Thymus (tissue), 11 donors: ENCODE data around the gene COL9A1. TPM values are rescaled to one million over a fixed set of nuclear protein-coding genes. Genes with fewer than 3 reads are reported as not detected.

Experiments
- DNase-seq, 9 donors: peaks; one replicate each; pipeline ENCODE4 v3.0.0-alpha.2; 2013; ENCODE audit warnings: low spot score in 9 of 9, low read depth in 6 of 9, missing footprints in 1 of 9
- H3K27ac ChIP-seq, 2 donors: one replicate each; pipeline ENCODE4 v1.5.1; 2013; ENCODE audit warnings: control low read depth in 1 of 2, low read depth in 1 of 2, low read length in 1 of 2, mild to moderate bottlenecking in 1 of 2, moderate library complexity in 1 of 2
- H3K27me3 ChIP-seq, 2 donors: one replicate each; pipeline ENCODE4 v1.5.1; 2013; ENCODE audit warnings: low read length in 1 of 2; ENCODE audit not compliant: control insufficient read depth in 2 of 2, insufficient read depth in 1 of 2
- H3K36me3 ChIP-seq, 2 donors: one replicate each; pipeline ENCODE4 v1.5.1; 2013; ENCODE audit warnings: low read length in 1 of 2, mild to moderate bottlenecking in 1 of 2, moderate library complexity in 1 of 2; ENCODE audit not compliant: control insufficient read depth in 2 of 2, insufficient read depth in 2 of 2
- H3K4me1 ChIP-seq, 2 donors: one replicate each; pipeline ENCODE4 v1.5.1; 2013; ENCODE audit warnings: low read length in 2 of 2; ENCODE audit not compliant: control insufficient read depth in 2 of 2, insufficient read depth in 2 of 2
- H3K4me3 ChIP-seq, 2 donors: one replicate each; pipeline ENCODE4 v1.5.1; 2013; ENCODE audit warnings: low read length in 2 of 2, control low read depth in 1 of 2, mild to moderate bottlenecking in 1 of 2
- H3K9me3 ChIP-seq, 2 donors: one replicate each; pipeline ENCODE4 v1.5.1; 2013; ENCODE audit warnings: low read length in 1 of 2, mild to moderate bottlenecking in 1 of 2; ENCODE audit not compliant: control insufficient read depth in 2 of 2, insufficient read depth in 1 of 2
- WGBS: extraction: QIAGEN DNeasy Blood & Tissue Kit; methylation state at CpG from one replicate; pipeline ENCODE4 v1.1.7; 2013; 5-methylcytosine and 5-hydroxymethylcytosine counted together
- polyA plus RNA-seq: library from polyadenylated mRNA; stranded (reverse); fragments of 200-250 nt; gene quantifications from one replicate; pipeline ENCODE4 v1.2.3, GENCODE V29; 2013
- total RNA-seq: library from RNA; stranded (reverse); fragments of 120-200 nt; gene quantifications from one replicate; pipeline ENCODE4 v1.2.4, GENCODE V29; 2013
- donor health status: healthy.

Gene COL9A1
- total and polyA plus RNA-seq, 2 donors = 0.32 to 1.2 TPM

- H3K27me3 ChIP-seq = peaks cover 11 to 36% of the 10 kb centered on the region in 2 donors
- H3K9me3 ChIP-seq = no peaks in the 10 kb centered on the region
- H3K36me3 ChIP-seq = no peaks in the 10 kb centered on the region
- H3K4me3 ChIP-seq = no peak overlapping the region
- WGBS = 42% methylated on average over 8 of the region's 8 CpGs
- DNase-seq = no peak
- H3K27ac ChIP-seq = no peak overlapping the region
- no peaks in the 10 kb centered on the region for H3K4me1 ChIP-seq
Measured at GRCh38 chr6:70281923-70282311, 21.0 kb downstream of the COL9A1 start.

- H3K36me3 ChIP-seq = no peaks in the 10 kb centered on the region
- H3K4me1 ChIP-seq = no peaks in the 10 kb centered on the region
- H3K27ac ChIP-seq = no peak overlapping the region
- 52% methylated on average over 15 of the region's 15 CpGs for WGBS
- no peak overlapping the region for H3K4me3 ChIP-seq
- H3K27me3 ChIP-seq = peaks cover 11 to 36% of the 10 kb centered on the region in 2 donors
- DNase-seq = no peak
- no peaks in the 10 kb centered on the region for H3K9me3 ChIP-seq
Measured at GRCh38 chr6:70280400-70280853, 22.5 kb downstream of the COL9A1 start.

GRCh38 chr6:70277470-70277869 lies 25.4 kb downstream of the COL9A1 start:
- no peaks in the 10 kb centered on the region for H3K36me3 ChIP-seq
- H3K27ac ChIP-seq = no peak overlapping the region
- 93% methylated on average over 2 of the region's 2 CpGs for WGBS
- peaks cover 3 to 23% of the 10 kb centered on the region in 2 donors for H3K27me3 ChIP-seq
- no peak overlapping the region for H3K4me3 ChIP-seq
- DNase-seq = no peak
- no peaks in the 10 kb centered on the region for H3K9me3 ChIP-seq
- no peaks in the 10 kb centered on the region for H3K4me1 ChIP-seq

GRCh38 chr6:70274338-70274737 lies 28.5 kb downstream of the COL9A1 start:
- H3K4me3 ChIP-seq = no peak overlapping the region
- 92% methylated on average over 4 of the region's 4 CpGs for WGBS

DNA sequence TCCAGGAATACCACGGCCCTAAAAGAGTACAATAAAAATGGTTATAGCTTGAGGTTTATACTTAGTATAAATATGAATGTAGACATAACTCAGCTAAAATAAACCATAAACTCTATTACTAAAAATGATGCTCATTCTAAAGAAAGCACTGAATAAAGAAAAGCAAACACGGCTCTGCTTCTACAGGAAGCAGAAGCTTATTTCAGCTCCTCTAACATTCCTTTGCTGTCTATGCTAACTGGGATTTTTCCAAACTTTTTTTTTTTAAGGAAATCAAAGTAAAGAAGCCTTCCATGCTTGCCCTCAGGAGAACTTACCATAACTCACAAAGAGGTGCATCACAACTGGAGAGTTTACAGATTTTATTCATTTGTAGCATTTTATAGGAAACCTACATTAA lies 30.8 kb downstream of the COL9A1 start:
- Histone ChIP-seq H3K9me3 (no peaks in the 10 kb centered on the region), H3K27me3 (no peaks in the 10 kb centered on the region), H3K4me3 (no peak overlapping the region), H3K36me3 (no peaks in the 10 kb centered on the region), H3K4me1 (no peaks in the 10 kb centered on the region), H3K27ac (no peak overlapping the region)
- no peak for DNase-seq
- 78% methylated on average over 2 of the region's 2 CpGs for WGBS

More at GRCh38 chr6:70274338-70274737, 28.5 kb downstream of the COL9A1 start:
- Histone ChIP-seq H3K9me3 (no peaks in the 10 kb centered on the region), H3K4me1 (no peaks in the 10 kb centered on the region), H3K36me3 (no peaks in the 10 kb centered on the region), H3K27ac (no peak overlapping the region), H3K27me3 (no peaks in the 10 kb centered on the region)
- DNase-seq = no peak

GRCh38 chr6:70270287-70271005 lies 32.4 kb downstream of the COL9A1 start:
- DNase-seq = no peak
- no peaks in the 10 kb centered on the region for H3K4me1 ChIP-seq
- no peaks in the 10 kb centered on the region for H3K27me3 ChIP-seq
- no peaks in the 10 kb centered on the region for H3K9me3 ChIP-seq
- 64% methylated on average over 8 of the region's 8 CpGs for WGBS
- H3K36me3 ChIP-seq = no peaks in the 10 kb centered on the region
- H3K27ac ChIP-seq = no peak overlapping the region
- H3K4me3 ChIP-seq = no peak overlapping the region

DNA sequence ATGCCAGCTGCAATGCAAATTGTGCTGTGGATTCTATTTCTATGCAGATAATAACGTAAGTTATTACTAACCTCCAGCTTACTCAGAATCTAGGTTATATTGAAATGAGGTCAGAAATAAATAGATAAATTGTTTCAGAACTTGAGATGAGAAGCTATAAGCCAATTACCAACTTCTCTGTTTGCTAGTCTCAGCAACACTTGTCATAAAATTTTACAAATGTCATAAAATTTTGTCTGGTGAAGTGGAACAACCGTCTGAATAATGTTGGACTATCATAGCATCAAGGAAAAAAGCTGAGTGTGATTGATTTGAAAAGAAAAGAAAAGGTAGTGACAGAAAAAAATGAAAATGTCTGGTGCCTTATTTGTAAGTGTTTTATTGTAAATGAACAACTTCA lies 36.7 kb downstream of the COL9A1 start:
- H3K4me3 ChIP-seq = no peak overlapping the region
- no peaks in the 10 kb centered on the region for H3K36me3 ChIP-seq
- H3K27ac ChIP-seq = no peak overlapping the region
- H3K4me1 ChIP-seq = no peaks in the 10 kb centered on the region
- no peak for DNase-seq
- WGBS = 66% methylated on average over 2 of the region's 2 CpGs
- H3K27me3 ChIP-seq = no peaks in the 10 kb centered on the region
- no peaks in the 10 kb centered on the region for H3K9me3 ChIP-seq

GRCh38 chr6:70264306-70264705 lies 38.6 kb downstream of the COL9A1 start:
- H3K9me3 ChIP-seq = no peaks in the 10 kb centered on the region
- DNase-seq = no peak
- H3K27me3 ChIP-seq = no peaks in the 10 kb centered on the region
- no peaks in the 10 kb centered on the region for H3K4me1 ChIP-seq
- H3K27ac ChIP-seq = no peak overlapping the region
- H3K36me3 ChIP-seq = no peaks in the 10 kb centered on the region
- H3K4me3 ChIP-seq = no peak overlapping the region

GRCh38 chr6:70258483-70258882 lies 44.4 kb downstream of the COL9A1 start:
- 74% methylated on average over 1 of the region's 1 CpG for whole genome bisulfite sequencing
- no peaks in the 10 kb centered on the region for H3K36me3 ChIP-seq
- no peaks in the 10 kb centered on the region for H3K27me3 ChIP-seq
- H3K4me1 ChIP-seq = no peaks in the 10 kb centered on the region
- no peak overlapping the region for H3K27ac ChIP-seq
- H3K9me3 ChIP-seq = no peaks in the 10 kb centered on the region
- DNase-seq = no peak
- no peak overlapping the region for H3K4me3 ChIP-seq
